SK-N-SH (cell line): ENCODE results near the gene NUBP1. TPM values are rescaled to one million over a fixed set of nuclear protein-coding genes. Genes with fewer than 3 reads are reported as not detected.

Experiments
- CTCF ChIA-PET: fragments of 300-600, 350-600 bp; formaldehyde crosslinking; extraction: SDS; loops from one replicate; lab custom pipeline; 2021; lab: Yijun Ruan, JAX
- POLR2A ChIA-PET: fragments of 350-600 bp; sonication (Branson Sonifier 250); formaldehyde crosslinking; extraction: SDS; loops from one replicate; lab custom pipeline; 2020; ENCODE audit warnings: antibody characterized with exemption, inconsistent platforms; lab: Yijun Ruan, JAX
- DNase-seq: peaks from one replicate; pipeline ENCODE4 v3.0.0; 2012
- H2AFZ ChIP-seq: fragments of 200-600 bp; sonication (generic); 2 replicates; pipeline ENCODE4 v1.8.1; 2016; ENCODE audit warnings: antibody characterized with exemption, mild to moderate bottlenecking, low read depth
- H3F3A ChIP-seq: fragments of 200-600 bp; sonication (generic); replicated peaks from 2 replicates; pipeline ENCODE3; 2016; ENCODE audit warnings: antibody characterized with exemption, mild to moderate bottlenecking; ENCODE audit not compliant: insufficient read depth
- H3K27ac ChIP-seq, 2 experiments: fragments of 200-500 bp in 1 of 2; fragments of 200-600 bp in 1 of 2; sonication (Bioruptor generic) in 1 of 2; sonication (generic), shearing (Covaris generic) in 1 of 2; 2 replicates each; pipeline versions ENCODE4 v1.5.1 to v1.6.1; 2014 to 2016; ENCODE audit warnings: low read depth in 2 of 2, inconsistent platforms in 1 of 2, low read length in 1 of 2, mild to moderate bottlenecking in 1 of 2, mixed read lengths in 1 of 2
- H3K27me3 ChIP-seq: fragments of 200-600 bp; sonication (generic), shearing (Covaris generic); 2 replicates; pipeline ENCODE4 v1.6.1; 2016; ENCODE audit warnings: mixed run types; ENCODE audit not compliant: insufficient read depth
- H3K36me3 ChIP-seq, 2 experiments: fragments of 200-500 bp in 1 of 2; fragments of 200-600 bp in 1 of 2; sonication (Bioruptor generic) in 1 of 2; sonication (generic) in 1 of 2; replicated peaks in 1 of 2; 2 replicates each; pipeline versions ENCODE3 to v1.5.1; 2014 to 2016; ENCODE audit warnings: low read length in 1 of 2, mild to moderate bottlenecking in 1 of 2; ENCODE audit not compliant: insufficient read depth in 2 of 2, control insufficient read depth in 1 of 2
- H3K4me1 ChIP-seq, 2 experiments: fragments of 200-500 bp in 1 of 2; fragments of 200-600 bp in 1 of 2; sonication (Bioruptor generic) in 1 of 2; sonication (generic), shearing (Covaris generic) in 1 of 2; 2 replicates each; pipeline versions ENCODE4 v1.5.1 to v1.6.1; 2014 to 2016; ENCODE audit warnings: low read depth in 1 of 2, low read length in 1 of 2, mixed run types in 1 of 2; ENCODE audit not compliant: insufficient read depth in 2 of 2, control insufficient read depth in 1 of 2
- H3K4me2 ChIP-seq: fragments of 200-600 bp; sonication (generic), shearing (Covaris generic); 2 replicates; pipeline ENCODE4 v1.6.1; 2017; ENCODE audit warnings: mixed run types
- H3K4me3 ChIP-seq, 2 experiments: fragments of 200-500 bp in 1 of 2; fragments of 200-600 bp in 1 of 2; sonication (Bioruptor generic) in 1 of 2; sonication (generic), shearing (Covaris generic) in 1 of 2; 2 replicates each; pipeline versions ENCODE4 v1.5.1 to v1.8.1; 2014 to 2016; ENCODE audit warnings: low read depth in 2 of 2, inconsistent platforms in 1 of 2, low read length in 1 of 2, mild to moderate bottlenecking in 1 of 2, mixed read lengths in 1 of 2, moderate library complexity in 1 of 2
- H3K79me2 ChIP-seq: fragments of 200-600 bp; sonication (generic); 2 replicates; pipeline ENCODE4 v1.8.1; 2017; ENCODE audit warnings: mild to moderate bottlenecking; ENCODE audit not compliant: insufficient read depth
- H3K9ac ChIP-seq: fragments of 200-600 bp; sonication (generic); 2 replicates; pipeline ENCODE4 v1.6.1; 2017; ENCODE audit warnings: mixed run types
- H3K9me2 ChIP-seq: fragments of 200-600 bp; sonication (generic); 2 replicates; pipeline ENCODE4 v1.6.1; 2017; ENCODE audit warnings: mixed run types
- H3K9me3 ChIP-seq: fragments of 200-600 bp; sonication (generic); 2 replicates; pipeline ENCODE4 v1.6.1; 2017; ENCODE audit warnings: mixed run types, mild to moderate bottlenecking, moderate library complexity
- H4K20me1 ChIP-seq: fragments of 200-600 bp; sonication (generic); 2 replicates; pipeline ENCODE4 v1.6.1; 2017; ENCODE audit warnings: mild to moderate bottlenecking, mixed run types; ENCODE audit not compliant: insufficient read depth
- CHD2 ChIP-seq: fragments of 150-350 bp; IDR thresholded peaks from 2 replicates; pipeline ENCODE4 v1.6.1; 2018; ENCODE audit warnings: low read length; ENCODE audit not compliant: partially characterized antibody
- EP300 ChIP-seq, 2 experiments: IDR thresholded peaks; 2 replicates each; pipeline versions ENCODE4 v1.4.0 to v1.6.1; 2012; ENCODE audit warnings: borderline replicate concordance in 1 of 2, low read depth in 1 of 2, low read length in 1 of 2
- FOXJ3 ChIP-seq: sonication (generic); formaldehyde crosslinking; IDR thresholded peaks from 2 replicates; pipeline ENCODE4 v1.5.1; 2020; ENCODE audit warnings: mild to moderate bottlenecking, missing genetic modification reagents
- GATA2 ChIP-seq: sonication (generic); formaldehyde crosslinking; IDR thresholded peaks from 2 replicates; pipeline ENCODE4 v1.5.0; 2020; ENCODE audit warnings: mild to moderate bottlenecking, missing genetic modification reagents
- IRF3 ChIP-seq: fragments of 150-350 bp; IDR thresholded peaks from 2 replicates; pipeline ENCODE4 v1.6.1; 2016; ENCODE audit warnings: mild to moderate bottlenecking, low read depth, low read length
- MXI1 ChIP-seq: IDR thresholded peaks from 2 replicates; pipeline ENCODE4 v1.6.1; 2012; ENCODE audit warnings: mild to moderate bottlenecking, low read depth, low read length, improper control_type of control experiment
- NRF1 ChIP-seq: IDR thresholded peaks from 2 replicates; pipeline ENCODE4 v1.6.1; 2012; ENCODE audit warnings: low read depth, mild to moderate bottlenecking, low read length
- PBX3 ChIP-seq: IDR thresholded peaks from 2 replicates; pipeline ENCODE4; 2012
- POLR2AphosphoS5 ChIP-seq: IDR thresholded peaks from 2 replicates; pipeline ENCODE4 v1.6.1; 2012; ENCODE audit warnings: low read depth, low read length
- RCOR1 ChIP-seq: fragments of 150-350 bp; IDR thresholded peaks from 2 replicates; pipeline ENCODE4 v1.6.1; 2017; ENCODE audit warnings: antibody characterized with exemption, low read length
- RFX5 ChIP-seq: IDR thresholded peaks from 2 replicates; pipeline ENCODE4 v1.6.1; 2012; ENCODE audit warnings: mild to moderate bottlenecking, improper control_type of control experiment, low read length
- RXRA ChIP-seq: IDR thresholded peaks from 2 replicates; pipeline ENCODE4 v1.4.0; 2012; ENCODE audit warnings: low read depth, mild to moderate bottlenecking, borderline replicate concordance
- SMC3 ChIP-seq: IDR thresholded peaks from 2 replicates; pipeline ENCODE4 v1.6.1; 2012; ENCODE audit warnings: low read depth, low read length, improper control_type of control experiment
- TAF1 ChIP-seq: IDR thresholded peaks from 2 replicates; pipeline ENCODE4 v1.6.1; 2012; ENCODE audit warnings: low read depth, mild to moderate bottlenecking, low read length, moderate library complexity, borderline replicate concordance
- USF2 ChIP-seq: fragments of 150-350 bp; IDR thresholded peaks from 2 replicates; pipeline ENCODE4 v1.6.1; 2017; ENCODE audit warnings: antibody characterized with exemption, low read length, low read depth, borderline replicate concordance
- WGBS: methylation state at CpG from one replicate; pipeline ENCODE4 v1.1.6; 2017; ENCODE audit warnings: low lambda C conversion rate; 5-methylcytosine and 5-hydroxymethylcytosine counted together
- polyA plus RNA-seq, 3 experiments: library from polyadenylated mRNA; depleted of rRNA; stranded (reverse); fragments of >200 nt; gene quantifications; 2 replicates each; pipeline ENCODE4 v1.2.3, GENCODE V29; 2012

The NUBP1 gene
- polyA plus RNA-seq, 1 of the 3 experiments (the other 2 are of a cell fraction), result 49.8 TPM

- Histone ChIP-seq H3K9me3 (no peaks in the 10 kb centered on the region), H3K9me2 (no peaks in the 10 kb centered on the region), H3K4me3 (no peak overlapping the region), H3K79me2 (no peaks in the 10 kb centered on the region), H3K4me2 (no peak overlapping the region), H4K20me1 (no peaks in the 10 kb centered on the region), H3K27me3 (no peaks in the 10 kb centered on the region), H2AFZ (no peak overlapping the region), H3K27ac (no peak overlapping the region)
- 53% methylated on average over 4 of the region's 4 CpGs for WGBS
- POLR2A ChIA-PET, result no interaction called here
- no peak for DNase-seq
- CTCF ChIA-PET, result no interaction called here
- TF ChIP-seq RFX5 (no peak), CHD2 (no peak), RCOR1 (no peak), FOXJ3 (CRISPR knock-in tag) (no peak), SMC3 (no peak), PBX3 (no peak), GATA2 (no peak), RXRA (no peak), EP300 (IDR thresholded peaks at IDR 0.05; ENCODE audit: borderline replicate concordance in 1 of 2, low read depth in 1 of 2, low read length in 1 of 2) (no peak), IRF3 (no peak), TAF1 (no peak), MXI1 (no peak)
- TF ChIP-seq, all 33 proteins: peak for 0
- no peak overlapping the region for H3K9ac ChIP-seq
- peaks cover 0 to 16% of the 10 kb centered on the region in 2 experiments; a peak in 1 of 4 replicates for H3K4me1 ChIP-seq
- H3F3A ChIP-seq, result no peaks in the 10 kb centered on the region
- no peaks in the 10 kb centered on the region for H3K36me3 ChIP-seq
These were observed 69.4 kb downstream of the NUBP1 start for GRCh38 chr16:10813099-10813455.

GRCh38 chr16:10817514-10817913 is 73.9 kb downstream of the NUBP1 start:
- H3K27ac ChIP-seq, result peak overlapping the region in 1 of 2 experiments; percentile 20; a peak in 1 of 4 replicates
- H3K27me3 ChIP-seq, result no peaks in the 10 kb centered on the region
- no peaks in the 10 kb centered on the region for H4K20me1 ChIP-seq
- CTCF ChIA-PET, result interaction anchor here (1.3 to 1.8 kb wide), 2 partner anchors 11 to 101 kb away, joined by 4 to 8 read pairs; no protein-coding TSS in a partner anchor
- H3K9ac ChIP-seq, result no peak overlapping the region
- POLR2A ChIA-PET, result interaction anchor here (0.6 to 1.7 kb wide), 3 partner anchors 11 to 101 kb away, joined by 3 to 7 read pairs (median 7); partner anchors contain the start of gene NUBP1
- peak overlapping the region in 1 of 2 experiments; percentile 41; a peak in 1 of 4 replicates for H3K4me3 ChIP-seq
- H3K9me3 ChIP-seq, result no peaks in the 10 kb centered on the region
- H3K9me2 ChIP-seq, result no peaks in the 10 kb centered on the region
- no peak overlapping the region for H2AFZ ChIP-seq
- no peak overlapping the region for H3K4me2 ChIP-seq
- peaks cover 0 to 19% of the 10 kb centered on the region in 2 experiments; a peak in 1 of 4 replicates for H3K4me1 ChIP-seq
- 100% methylated on average over 1 of the region's 1 CpG for WGBS
- no peaks in the 10 kb centered on the region for H3K79me2 ChIP-seq
- H3K36me3 ChIP-seq, result no peaks in the 10 kb centered on the region
- no peak for DNase-seq
- TF ChIP-seq POLR2AphosphoS5 (no peak), NRF1 (no peak), USF2 (no peak), RCOR1 (0 out of 2 replicates have a peak, but pooled peaks have one; percentile 7)
- no peaks in the 10 kb centered on the region for H3F3A ChIP-seq
